Astrocyte of the hippocampus (primary cell): ENCODE measurements around the gene HELZ2.

ENCODE experiments used
- DNase-seq: peaks from one replicate; pipeline ENCODE4 v3.0.0; 2011; ENCODE audit warnings: low read depth, low spot score

HELZ2 gene

DNA sequence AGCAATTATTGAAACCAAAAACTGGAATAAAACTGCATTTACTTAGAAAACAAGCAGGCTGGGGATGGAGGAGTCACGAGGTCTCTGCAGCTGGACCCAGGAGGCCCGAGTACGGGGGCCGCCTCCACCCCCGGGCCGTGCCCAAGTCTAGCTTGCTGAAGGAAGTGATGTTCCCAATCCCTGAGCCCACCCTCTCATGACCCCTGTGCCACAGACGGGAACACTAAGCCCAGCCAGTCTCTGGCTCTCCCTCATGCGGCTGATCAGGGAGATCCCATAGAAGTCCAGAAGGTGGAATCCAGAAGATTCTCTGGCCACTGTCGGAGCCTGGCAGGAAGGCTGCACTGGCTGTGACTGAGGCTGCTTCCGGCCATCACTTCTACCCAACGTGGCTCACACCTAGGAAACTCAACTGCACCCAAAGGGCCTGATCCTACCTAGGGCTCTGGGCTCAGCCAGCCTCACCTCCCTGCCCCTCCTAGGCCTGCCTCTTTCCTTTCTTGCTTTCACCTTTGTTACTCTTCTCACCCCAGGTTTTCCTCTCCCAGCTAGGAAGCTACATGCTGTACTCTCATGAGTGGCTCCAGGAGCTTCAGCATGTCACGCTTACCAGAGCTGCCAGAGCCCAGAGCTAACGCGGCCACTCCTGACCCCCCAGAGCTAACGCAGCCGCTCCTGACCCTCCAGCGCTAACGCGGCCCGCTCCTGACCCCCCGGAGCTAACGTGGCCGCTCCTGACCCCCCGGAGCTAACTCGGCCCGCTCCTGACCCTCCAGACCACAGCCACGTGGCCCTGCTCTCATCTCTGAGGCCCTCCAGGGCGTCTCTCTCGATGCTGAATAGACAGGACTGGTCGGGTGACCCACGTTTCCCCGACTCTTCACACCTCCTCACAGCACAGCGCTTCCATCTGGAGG lies 24.7 kb upstream of the HELZ2 start:
- DNase-seq: no peak

DNA sequence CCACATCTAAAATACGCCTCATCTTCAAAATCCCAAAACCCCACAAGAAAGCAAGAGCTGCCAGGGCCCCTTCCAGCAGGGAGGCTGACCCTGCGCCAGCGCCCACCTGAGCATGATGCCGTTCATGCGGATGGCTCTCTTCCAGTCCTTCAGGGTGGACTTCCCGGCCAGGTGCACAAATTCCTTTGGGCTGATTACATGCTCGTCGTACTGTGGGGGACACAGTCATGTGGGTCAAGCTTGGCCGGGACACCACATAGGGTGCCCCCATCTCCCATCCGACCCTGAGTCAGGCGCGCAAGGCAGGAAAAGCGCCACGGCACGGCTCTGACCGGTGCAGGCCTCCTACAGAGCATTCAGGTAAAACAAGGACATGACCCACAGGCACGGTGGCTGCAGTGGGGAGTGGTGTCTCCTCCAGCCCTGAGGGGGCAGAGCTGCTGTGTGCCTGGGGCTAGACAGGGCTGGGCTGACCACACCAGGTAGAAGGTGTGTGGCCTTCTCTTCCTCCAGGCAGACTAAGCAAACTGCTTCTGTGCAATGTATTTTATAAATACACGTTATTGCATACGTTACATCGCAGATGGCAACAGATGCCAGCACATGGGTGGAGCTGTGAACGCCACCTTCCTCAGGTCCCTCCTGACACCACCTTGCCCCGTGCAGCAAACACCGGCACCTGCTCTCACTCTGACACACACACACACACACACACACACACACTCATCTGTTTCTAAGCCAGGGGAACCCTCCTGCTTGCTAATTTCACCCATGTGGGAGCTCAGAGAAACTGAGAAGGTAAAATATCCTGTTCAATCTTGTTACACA lies 23.8 kb upstream of the HELZ2 start:
- DNase-seq: no peak

DNA sequence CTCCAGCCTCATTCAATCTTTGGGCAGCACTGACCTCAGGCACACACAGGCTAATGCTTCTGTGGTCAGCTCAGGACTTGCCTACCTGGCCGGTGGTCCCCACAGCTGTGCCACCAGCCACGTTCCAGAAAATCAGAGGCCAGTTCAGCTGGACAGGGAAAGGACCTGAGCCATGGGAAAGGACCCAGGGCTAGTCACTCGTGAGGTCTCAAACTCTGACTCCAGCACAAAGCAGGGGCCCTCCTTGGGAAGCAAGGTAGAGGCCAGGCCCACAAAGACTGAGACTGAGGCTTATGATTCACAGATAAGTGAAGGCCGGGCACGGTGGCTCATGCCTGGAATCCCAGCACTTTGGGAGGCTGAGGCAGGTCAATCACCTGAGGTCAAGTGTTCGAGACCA lies 22.4 kb upstream of the HELZ2 start:
- no peak for DNase-seq

DNA sequence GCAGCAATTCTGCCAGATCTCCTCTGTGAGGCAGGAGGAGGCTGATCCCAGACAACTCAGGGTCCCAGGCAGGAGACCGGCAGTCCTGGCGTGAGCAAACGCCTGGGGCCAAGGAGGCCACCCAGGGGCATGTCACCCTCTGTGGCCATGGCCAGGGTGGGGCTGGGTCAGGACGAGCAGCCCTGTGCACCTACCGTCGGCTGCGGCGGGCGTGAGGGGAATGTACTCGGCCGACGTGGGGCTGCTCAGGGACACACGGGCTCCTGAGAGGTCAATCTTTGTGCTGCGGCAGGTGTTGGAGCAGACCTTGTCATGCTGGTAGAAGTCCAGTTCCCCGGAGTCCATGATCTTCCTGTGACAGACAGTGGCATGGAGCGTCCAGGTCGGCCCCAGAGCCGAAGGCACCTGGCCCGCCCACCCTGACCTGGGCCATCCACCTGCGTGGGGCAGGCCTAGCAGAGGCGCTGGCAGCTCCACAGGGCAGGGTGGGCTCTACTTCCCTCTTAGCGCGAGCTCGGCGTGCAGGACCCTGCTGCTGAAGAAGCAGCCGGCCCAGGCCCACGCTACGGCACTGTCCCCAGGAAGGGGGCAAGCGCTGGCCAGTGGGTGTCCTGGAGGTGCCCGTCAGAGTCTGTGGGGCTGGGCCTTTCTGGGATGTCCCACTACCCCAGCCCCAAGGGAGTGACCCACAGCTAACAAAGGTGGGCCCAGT lies 21.5 kb upstream of the HELZ2 start:
- no peak for DNase-seq

DNA sequence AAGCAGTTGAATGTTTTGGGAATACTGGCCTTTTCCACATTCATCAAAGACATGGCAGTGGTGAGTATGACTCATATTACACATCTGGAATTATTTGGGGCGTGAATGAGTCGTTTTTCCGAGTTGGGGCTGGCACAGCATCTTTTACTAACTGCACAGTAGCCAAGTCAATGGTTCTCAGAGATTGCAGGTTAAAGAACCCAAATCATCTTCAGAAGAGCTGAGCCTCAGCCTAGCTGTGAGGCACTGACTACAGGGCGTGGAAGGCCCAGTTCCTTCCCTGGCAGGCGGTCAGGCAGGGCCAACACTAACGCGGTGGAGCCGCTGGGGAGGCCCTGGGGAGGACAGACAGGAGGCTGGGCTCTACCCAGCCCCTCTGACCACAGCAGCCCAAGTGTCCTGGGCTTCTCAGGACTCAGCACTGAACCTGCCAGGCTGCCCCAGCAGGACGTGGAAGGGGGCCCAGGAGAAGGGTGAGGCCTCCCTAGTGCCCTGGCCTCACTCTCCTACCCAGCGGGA lies 20.1 kb upstream of the HELZ2 start:
- DNase-seq: peak; percentile 14

DNA sequence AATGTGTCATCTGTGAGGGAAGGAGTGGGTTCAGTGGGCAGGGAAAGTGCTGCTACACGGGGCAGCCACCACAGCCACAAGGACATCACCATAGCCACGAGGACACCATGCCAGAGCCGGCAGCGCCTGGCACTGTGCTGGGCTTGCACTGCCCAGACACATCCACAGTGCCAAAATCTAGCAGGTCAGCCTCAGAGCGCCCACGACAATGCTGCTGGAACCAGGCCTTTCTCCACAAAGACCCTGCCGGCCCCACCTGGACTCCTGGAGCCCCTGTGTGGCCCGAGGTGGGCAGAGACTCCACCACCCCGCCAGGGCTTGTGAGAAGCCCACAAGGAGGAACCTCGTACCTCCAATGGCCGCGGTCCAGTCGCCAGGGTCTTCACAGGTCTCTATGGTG lies 18.6 kb upstream of the HELZ2 start:
- no peak for DNase-seq

DNA sequence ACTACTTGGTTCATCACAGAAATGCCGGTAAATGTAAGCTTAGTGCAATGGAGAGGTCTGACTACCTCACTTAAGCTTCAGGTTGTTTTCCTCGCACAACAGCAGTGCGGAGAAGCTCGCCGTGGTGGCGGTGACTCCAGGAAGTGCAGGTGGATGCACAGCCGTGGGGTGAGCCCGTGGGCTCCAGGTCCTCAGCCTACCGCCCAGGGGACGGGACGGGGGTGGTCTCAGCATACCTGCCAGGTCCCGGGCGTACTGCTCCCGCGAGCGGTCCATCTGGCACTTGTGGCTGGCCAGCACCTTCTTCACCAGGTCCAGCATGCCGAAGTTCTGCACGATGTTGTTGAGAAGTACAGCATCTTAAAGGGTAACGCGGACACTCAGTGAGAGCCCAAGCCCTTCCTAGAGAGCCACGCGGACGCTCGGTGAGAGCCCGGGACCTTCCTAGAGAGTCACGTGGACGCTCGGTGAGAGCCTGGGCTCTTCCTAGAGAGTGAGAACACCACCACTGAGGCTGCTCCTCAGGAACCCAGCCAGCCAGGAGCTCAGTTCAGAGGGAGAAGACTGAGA lies 17.8 kb upstream of the HELZ2 start:
- no peak for DNase-seq

DNA sequence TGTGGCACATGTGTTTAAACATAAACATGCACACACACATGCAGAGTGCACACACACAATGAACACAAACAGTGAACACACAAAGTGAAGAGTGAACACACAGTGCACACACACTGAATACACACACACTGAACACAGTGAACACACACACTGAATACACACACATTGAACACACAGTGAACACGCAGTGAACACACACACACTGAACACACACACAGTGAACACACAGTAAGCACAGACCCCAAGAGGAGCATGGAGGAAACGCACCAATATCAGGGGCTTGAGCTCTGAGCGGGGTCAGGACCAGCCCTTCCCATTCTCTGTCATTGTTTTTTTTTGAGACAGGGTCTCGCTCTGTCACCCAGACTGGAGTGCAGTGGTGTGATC lies 17.1 kb upstream of the HELZ2 start:
- DNase-seq: no peak

DNA sequence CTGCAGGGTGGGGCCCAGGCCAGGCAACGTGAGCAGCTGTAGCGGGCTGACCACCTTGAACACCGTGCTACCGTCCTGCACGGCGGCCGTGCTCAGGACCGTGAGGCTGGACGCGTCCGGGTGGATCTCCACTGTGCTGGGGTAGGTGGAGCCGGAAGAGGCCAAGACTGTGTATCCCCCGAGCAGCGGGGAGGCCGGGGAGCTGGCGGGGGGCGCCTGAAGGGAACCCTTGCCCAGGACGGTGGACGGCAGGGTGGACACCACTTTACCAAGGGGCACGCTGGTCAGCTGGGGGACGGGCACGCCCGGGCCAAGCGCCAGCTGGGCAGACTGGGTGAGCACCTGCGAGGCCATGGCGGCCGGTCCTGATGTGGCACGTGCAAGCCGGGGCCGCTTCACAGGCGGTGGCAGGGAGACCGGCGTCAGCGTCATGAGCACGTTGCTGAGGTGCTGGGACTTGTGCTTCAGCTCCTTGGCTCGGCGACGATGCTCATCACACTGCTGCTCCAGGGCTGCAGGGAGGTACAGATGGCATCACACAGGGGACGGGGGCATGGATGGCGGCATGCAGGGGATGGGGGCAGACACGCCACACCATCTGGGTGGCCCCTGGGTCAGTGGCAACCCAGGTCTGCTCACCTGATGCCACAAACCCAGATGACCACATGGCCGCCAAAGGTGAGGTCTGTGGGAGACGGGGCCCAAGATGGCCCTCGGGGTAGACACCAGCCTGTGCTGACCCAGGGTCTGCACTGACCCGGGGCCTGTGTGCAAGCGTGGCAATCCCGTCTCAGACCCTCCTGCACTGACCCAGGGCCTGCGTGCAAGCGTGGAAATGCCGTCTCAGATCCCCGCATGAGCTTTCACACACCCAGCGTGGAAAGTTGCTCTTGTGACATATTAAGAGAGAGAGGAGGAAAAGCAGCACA lies 16.4 kb upstream of the HELZ2 start:
- no peak for DNase-seq

DNA sequence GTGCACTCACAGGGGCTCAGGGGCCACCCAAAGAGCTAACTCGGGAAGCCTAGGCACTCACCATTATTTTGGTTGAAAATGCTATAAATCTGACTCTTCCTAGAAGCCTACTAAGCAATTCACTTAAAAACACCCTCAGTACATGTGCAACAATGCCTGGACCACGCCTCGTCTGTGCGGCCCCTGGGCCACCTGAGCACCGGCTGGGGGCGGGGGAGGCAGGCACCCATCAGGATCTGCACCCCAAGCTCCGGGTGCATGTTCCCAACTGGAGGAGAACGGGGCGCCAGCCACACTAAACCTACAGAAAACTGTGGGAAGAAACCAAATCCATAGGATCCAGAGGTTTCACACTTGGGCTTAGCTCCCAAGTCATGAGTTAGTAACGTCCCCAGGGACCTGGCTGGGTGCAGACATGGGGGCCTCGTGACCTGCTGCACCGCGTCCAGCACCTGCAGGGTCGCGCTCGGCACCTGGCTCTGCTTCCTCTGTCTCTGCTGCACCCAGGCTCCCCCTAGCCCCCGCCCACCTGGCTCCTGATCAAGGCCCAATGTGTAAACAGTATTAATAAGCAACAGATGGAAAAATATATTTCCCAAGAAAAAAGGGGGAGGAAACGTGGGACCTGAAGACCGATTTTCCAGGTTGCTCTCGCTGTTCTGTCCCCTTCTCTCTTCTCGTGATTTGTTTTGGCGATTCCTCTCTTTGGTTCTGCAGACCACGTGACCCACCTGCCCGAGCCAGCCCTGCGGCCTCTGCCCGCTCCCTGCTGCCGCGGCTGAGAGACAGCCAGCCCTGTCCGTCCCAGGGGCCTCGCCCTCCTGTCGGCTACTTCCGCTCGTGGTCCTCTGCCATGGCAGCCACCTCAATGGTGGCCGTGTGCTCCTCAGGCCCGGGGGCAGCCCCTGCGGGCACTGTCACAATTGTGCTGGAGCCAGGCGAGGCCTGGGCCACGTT lies 15.5 kb upstream of the HELZ2 start:
- DNase-seq: no peak

DNA sequence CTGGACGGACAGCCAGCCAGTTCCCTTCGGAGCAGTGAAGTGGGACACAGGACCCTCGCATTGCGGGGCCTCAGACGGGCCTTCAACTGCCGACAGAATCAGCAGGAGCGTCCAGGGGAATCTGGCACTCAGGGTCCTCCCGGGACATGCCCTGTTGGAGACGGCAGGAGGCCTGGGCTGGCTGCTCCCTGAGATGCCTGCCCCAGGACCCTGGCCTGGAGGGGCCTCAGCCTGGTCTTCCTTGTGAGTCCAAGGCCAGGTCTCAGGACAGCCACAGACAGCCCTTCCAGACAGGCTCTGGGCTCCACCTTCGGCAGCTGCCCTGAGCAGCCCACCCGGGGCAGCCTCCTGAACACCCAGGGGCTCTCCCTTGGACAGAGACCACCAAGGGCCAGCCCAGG lies 14.6 kb upstream of the HELZ2 start:
- DNase-seq: no peak

DNA sequence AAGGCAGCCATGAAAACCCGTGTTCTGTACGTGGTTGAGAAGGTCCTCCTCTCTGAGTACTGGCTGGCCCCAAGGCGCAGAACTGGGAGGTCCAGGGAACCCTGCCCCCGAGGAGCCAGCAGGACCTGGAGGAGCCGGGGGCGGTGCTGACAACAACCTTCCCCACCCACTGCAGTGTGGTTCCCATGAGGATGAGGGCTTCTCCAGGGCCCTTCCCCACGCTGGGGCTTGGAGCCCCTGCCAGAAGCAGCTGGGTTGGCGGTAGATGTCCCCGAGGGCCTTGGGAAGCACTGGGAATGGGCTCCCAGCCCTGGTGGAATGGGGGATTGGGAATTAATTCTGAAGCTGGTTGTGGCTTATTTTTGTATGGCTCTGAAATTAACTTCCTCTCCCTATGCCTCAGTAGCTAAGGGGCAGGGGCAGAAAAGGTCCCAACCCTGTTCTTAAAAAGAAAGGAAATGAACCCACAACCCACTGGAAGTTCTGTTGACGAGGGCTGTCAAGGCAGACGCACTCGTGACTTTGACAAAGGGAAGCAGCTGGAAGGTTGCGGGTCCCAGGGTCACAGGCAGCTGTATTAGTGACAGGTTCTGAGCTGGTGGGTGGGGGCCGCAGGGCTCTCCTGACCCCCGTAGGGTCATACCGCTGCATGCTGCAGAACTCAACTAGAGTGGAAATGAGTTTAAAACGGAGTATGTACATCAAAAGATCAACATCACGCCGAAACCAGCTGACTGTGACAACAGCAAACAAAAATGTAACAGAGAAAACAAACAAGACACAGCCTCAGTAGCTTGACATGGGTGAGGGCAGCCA lies 13.9 kb upstream of the HELZ2 start:
- no peak for DNase-seq

DNA sequence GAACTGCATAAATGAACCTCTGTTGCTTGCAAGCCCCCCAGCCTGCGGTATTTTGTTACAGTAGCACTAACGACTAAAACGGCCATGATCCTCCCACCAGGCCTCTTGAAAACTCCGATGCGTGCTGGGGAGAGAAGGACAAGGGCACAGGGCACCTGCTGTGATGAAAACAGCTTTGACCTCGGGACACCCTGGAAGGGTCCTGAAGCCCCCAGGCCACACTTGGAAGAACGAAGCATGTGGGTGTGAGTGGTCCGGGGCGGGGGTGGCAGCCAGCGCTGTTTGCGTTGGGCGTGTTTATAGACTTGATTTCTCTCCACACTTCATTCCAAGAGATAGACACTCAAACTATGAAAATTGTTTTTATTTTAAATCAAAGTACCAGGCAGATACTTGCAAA lies 13.2 kb upstream of the HELZ2 start:
- no peak for DNase-seq

DNA sequence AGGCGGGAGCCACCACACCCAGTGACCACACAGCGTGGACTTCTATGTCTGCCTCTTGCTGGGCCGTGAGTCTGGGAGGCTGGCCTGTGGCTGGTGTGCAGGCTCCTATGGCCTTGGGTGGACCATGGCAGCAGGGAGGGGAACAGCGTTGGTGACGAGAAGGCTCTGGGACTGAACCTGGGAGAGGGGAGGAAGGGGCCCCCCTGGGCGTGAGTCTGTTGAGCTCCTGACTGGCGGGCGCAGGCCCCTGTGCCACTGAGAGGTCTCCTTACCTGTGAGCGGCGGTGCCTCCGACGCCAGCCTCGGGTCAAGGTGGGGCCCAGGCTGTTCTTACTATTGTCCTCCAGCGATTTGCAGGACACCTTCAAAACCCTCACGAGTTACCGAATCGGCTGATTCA lies 12.8 kb upstream of the HELZ2 start:
- DNase-seq: no peak

DNA sequence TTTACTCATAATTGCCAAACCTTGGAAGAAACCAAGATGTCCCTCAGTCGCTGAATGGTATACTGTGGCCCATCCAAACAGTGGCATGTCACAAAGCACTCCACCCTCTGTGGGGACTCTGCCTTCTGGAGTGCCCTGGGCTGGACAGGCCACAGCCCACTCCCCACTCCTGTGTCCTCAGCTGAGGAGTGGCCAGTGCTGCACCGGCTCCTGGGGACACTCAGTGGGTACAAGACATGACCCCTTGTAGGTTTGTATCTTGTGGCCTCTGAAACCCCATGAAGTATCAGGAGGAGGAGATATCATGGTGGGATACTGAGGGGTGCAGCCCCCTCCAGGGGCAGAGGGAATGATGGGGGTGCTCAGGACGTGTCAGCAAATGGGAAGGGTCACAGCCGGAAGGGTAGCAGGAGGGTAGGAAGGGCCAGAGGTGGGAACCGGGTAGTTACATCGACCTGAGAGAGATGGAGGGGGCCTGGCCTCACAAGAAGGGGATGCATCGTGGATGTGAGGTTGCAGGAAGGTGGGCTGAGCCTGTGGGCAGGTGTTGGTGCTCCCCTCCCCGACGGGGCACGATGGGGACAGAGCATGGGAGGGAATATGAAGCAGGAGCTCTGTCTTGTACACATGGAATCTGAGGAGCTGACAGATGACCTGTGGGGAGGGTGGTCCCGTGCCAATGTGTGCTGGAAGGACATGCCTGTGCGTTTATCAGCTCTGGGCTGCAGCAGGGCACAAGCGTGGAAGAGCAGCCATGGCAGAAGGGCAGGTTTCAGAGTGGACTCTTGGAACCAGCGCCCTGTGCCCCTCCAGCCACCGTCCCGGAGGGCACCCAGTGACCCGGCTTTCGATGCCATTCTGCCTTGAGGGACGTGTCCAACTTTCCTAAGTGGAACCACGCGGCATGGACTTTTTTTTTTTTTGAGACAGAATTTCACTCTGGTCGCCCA lies 11.9 kb upstream of the HELZ2 start:
- DNase-seq: no peak

DNA sequence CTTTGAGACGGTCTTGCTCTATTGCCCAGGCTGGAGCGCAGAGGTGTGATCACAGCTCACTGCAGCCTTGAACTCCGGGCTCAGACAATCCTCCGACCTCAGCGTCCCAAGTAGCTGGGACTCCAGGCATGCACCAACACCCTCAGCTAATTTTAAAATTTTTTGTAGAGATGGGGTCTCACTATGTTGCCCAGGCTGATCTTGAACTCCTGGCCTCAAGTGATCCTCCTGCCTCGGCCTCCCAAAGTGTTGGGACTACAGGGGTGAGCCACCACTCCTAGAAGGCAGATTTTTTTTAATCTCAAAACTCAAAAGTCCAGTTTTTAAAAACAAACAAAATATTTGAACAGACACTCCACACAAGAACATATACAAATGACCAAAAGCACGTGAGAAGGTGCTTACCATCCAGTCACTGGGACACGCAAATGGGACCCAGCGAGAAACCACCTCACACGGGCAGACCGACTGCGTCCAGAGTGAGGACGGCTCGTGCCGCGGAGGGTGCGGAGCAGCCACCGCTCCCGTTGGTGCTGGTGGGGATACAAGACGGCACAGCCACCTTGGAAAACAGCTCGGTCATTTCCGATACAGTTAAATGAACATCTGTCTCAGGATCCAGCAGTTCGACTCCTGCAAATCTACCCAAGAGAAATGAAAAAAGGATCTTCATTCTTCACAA lies 8.5 kb upstream of the HELZ2 start:
- DNase-seq: no peak
